ENCODE results near the gene ADRA2A.

The ADRA2A gene

GRCh38 chr10:111076682-111077478 is at the start of gene ADRA2A:
TSS of gene ADRA2A (plus strand) at chr10:111077029. CDS start at chr10:111077997, 968 bp downstream.
- DNase-seq, result peak in 1 of 2 donors; percentile 12

- DNase-seq, result no peak
These were observed 46.6 kb upstream of the ADRA2A start for GRCh38 chr10:111030042-111030750.

GRCh38 chr10:111034598-111035310 is 42.1 kb upstream of the ADRA2A start:
- no peak for DNase-seq

- DNase-seq, result no peak
These were observed 41.3 kb upstream of the ADRA2A start for GRCh38 chr10:111035542-111035941.

GRCh38 chr10:111037858-111038257 is 39.0 kb upstream of the ADRA2A start:
- no peak for DNase-seq

- DNase-seq, result no peak
These were observed 37.3 kb upstream of the ADRA2A start for GRCh38 chr10:111039522-111039921.

GRCh38 chr10:111057006-111057405 is 19.8 kb upstream of the ADRA2A start:
- no peak for DNase-seq

GRCh38 chr10:111063471-111063870 is 13.4 kb upstream of the ADRA2A start:
- DNase-seq, result no peak

GRCh38 chr10:111072232-111072631 is 4.6 kb upstream of the ADRA2A start:
- no peak for DNase-seq

GRCh38 chr10:111075577-111076185 is 1.1 kb upstream of the ADRA2A start:
- no peak for DNase-seq

GRCh38 chr10:111076191-111076681 is 593 bp upstream of the ADRA2A start:
- peak; percentile 52 to 57 for DNase-seq

- DNase-seq, result no peak
These were observed 603 bp downstream of the ADRA2A start for GRCh38 chr10:111077479-111077784.

- DNase-seq, result no peak
These were observed 1.1 kb downstream of the ADRA2A start for GRCh38 chr10:111077785-111078504.

GRCh38 chr10:111078505-111079185 is 1.8 kb downstream of the ADRA2A start:
- DNase-seq, result no peak

- no peak for DNase-seq
These were observed 2.5 kb downstream of the ADRA2A start for GRCh38 chr10:111079241-111079760.

GRCh38 chr10:111079781-111080180 is 3.0 kb downstream of the ADRA2A start:
- DNase-seq, result no peak

GRCh38 chr10:111080224-111080623 is 3.4 kb downstream of the ADRA2A start:
- no peak for DNase-seq

- DNase-seq, result no peak
These were observed 4.8 kb downstream of the ADRA2A start for GRCh38 chr10:111081595-111081994.

- no peak for DNase-seq
These were observed 5.5 kb downstream of the ADRA2A start for GRCh38 chr10:111082102-111082975.

Measured in stimulated activated CD4-positive, alpha-beta T cell treated with anti-CD3 and anti-CD28 coated beads, Interleukin-2, amount 100 ng/mL, for 48 hours (primary cell).